HCT116 (cell line): ENCODE results near the gene DOK7. TPM values are rescaled to one million over a fixed set of nuclear protein-coding genes. Genes with fewer than 3 reads are reported as not detected.

Experiments used
- ATAC-seq: fragments of 200-7000 bp; cut with Tn5 transposase; 2 replicates; pipeline ENCODE4 v1.9.1; 2020; ENCODE audit warnings: mild to moderate bottlenecking, moderate library complexity
- BruUV-seq: library from RNA; stranded (reverse); fragments of 400-500 nt; replicated peaks from 2 replicates; lab custom pipeline; 2021; lab: Mats Ljungman, UMichigan
- CTCF ChIA-PET: fragments of 300-600 bp; sonication (Branson Sonifier 250); formaldehyde crosslinking; loops from one replicate; lab custom pipeline; 2021; ENCODE audit warnings: antibody characterized with exemption; lab: Charles Lee
- POLR2A ChIA-PET: fragments of 300-600, 350-600 bp; sonication (Branson Sonifier 250); formaldehyde crosslinking; loops from one replicate; lab custom pipeline; 2021; ENCODE audit warnings: antibody characterized with exemption; lab: Charles Lee
- RAD21 ChIA-PET, 2 experiments: fragments of 300-600 bp; sonication (Branson Sonifier 250); formaldehyde crosslinking; loops; one replicate each; lab custom pipeline; 2023; ENCODE audit warnings: low total read pairs in 2 of 2; ENCODE audit not compliant: uncharacterized antibody in 2 of 2, unreplicated experiment in 2 of 2, low non-redundant PET in 1 of 2; lab: Charles Lee
- DNase-seq: peaks from one replicate; pipeline ENCODE4 v3.0.0-alpha.2; 2010; ENCODE audit warnings: low read depth, low spot score
- H2AFZ ChIP-seq: fragments of 200-600 bp; shearing (Covaris generic), sonication (generic); 2 replicates; pipeline ENCODE4 v1.6.1; 2017; ENCODE audit warnings: low read depth, mixed run types, mixed read lengths, antibody characterized with exemption, low read length; ENCODE audit not compliant: poor library complexity, severe bottlenecking
- H3K27ac ChIP-seq: 2 replicates; pipeline ENCODE4 v1.5.1; 2012; ENCODE audit warnings: low read depth, low read length
- H3K27me3 ChIP-seq: fragments of 200-600 bp; sonication (generic); 2 replicates; pipeline ENCODE4 v1.6.1; 2016; ENCODE audit warnings: mixed run types, low read length, mixed read lengths; ENCODE audit not compliant: insufficient read depth
- H3K36me3 ChIP-seq, 2 experiments: fragments of 200-500 bp in 1 of 2; fragments of 200-600 bp in 1 of 2; sonication (Bioruptor generic) in 1 of 2; sonication (generic) in 1 of 2; 2 replicates each; pipeline versions ENCODE4 v1.5.1 to v1.6.1; 2014 to 2016; ENCODE audit warnings: low read length in 2 of 2, inconsistent platforms in 1 of 2, mixed read lengths in 1 of 2, mixed run types in 1 of 2; ENCODE audit not compliant: insufficient read depth in 2 of 2, control insufficient read depth in 1 of 2
- H3K4me1 ChIP-seq, 2 experiments: fragments of 200-600 bp in 1 of 2; sonication (generic) in 1 of 2; 2 replicates each; pipeline versions ENCODE4 v1.5.1 to v1.6.1; 2012 to 2017; ENCODE audit warnings: low read length in 2 of 2, inconsistent platforms in 1 of 2, mild to moderate bottlenecking in 1 of 2, mixed read lengths in 1 of 2, mixed run types in 1 of 2, moderate library complexity in 1 of 2; ENCODE audit not compliant: insufficient read depth in 2 of 2, control insufficient read depth in 1 of 2
- H3K4me2 ChIP-seq: fragments of 200-600 bp; sonication (generic); 2 replicates; pipeline ENCODE4 v1.6.1; 2017; ENCODE audit warnings: mixed run types, low read length, mixed read lengths
- H3K4me3 ChIP-seq, 2 experiments: fragments of 200-600 bp in 1 of 2; sonication (generic) in 1 of 2; replicated peaks in 1 of 2; 2 replicates each; pipeline ENCODE4 v1.5.1; 2011 to 2016; ENCODE audit warnings: low read length in 2 of 2, control low read depth in 1 of 2, low read depth in 1 of 2, mild to moderate bottlenecking in 1 of 2, mixed read lengths in 1 of 2, mixed run types in 1 of 2
- H3K79me2 ChIP-seq: fragments of 200-600 bp; sonication (generic); 2 replicates; pipeline ENCODE4 v1.6.1; 2017; ENCODE audit warnings: mild to moderate bottlenecking, mixed run types, low read length, moderate library complexity, mixed read lengths; ENCODE audit not compliant: insufficient read depth
- H3K9ac ChIP-seq: fragments of 200-600 bp; sonication (generic); 2 replicates; pipeline ENCODE4 v1.6.1; 2016; ENCODE audit warnings: low read length, mixed read lengths
- H3K9me2 ChIP-seq: fragments of 200-600 bp; sonication (generic), shearing (Covaris generic); 2 replicates; pipeline ENCODE4 v1.6.1; 2017; ENCODE audit warnings: mixed run types, mild to moderate bottlenecking, moderate library complexity; ENCODE audit not compliant: insufficient read depth
- H3K9me3 ChIP-seq, 2 experiments: fragments of 200-500 bp in 1 of 2; fragments of 200-600 bp in 1 of 2; sonication (Bioruptor generic) in 1 of 2; sonication (generic) in 1 of 2; 2 replicates each; pipeline ENCODE4 v1.6.1; 2014 to 2017; ENCODE audit warnings: low read length in 2 of 2, mixed read lengths in 2 of 2, inconsistent platforms in 1 of 2, low read depth in 1 of 2, mild to moderate bottlenecking in 1 of 2, mixed run types in 1 of 2, moderate library complexity in 1 of 2; ENCODE audit not compliant: control insufficient read depth in 1 of 2, insufficient read depth in 1 of 2
- H4K20me1 ChIP-seq: fragments of 200-600 bp; sonication (generic), shearing (Covaris generic); 2 replicates; pipeline ENCODE4 v1.6.1; 2017; ENCODE audit warnings: mixed run types, mild to moderate bottlenecking, moderate library complexity; ENCODE audit not compliant: insufficient read depth
- CBX3 ChIP-seq: IDR thresholded peaks from 2 replicates; pipeline ENCODE4 v1.6.1; 2012; ENCODE audit warnings: low read depth
- EZH2phosphoT487 ChIP-seq: fragments of 200-600 bp; IDR thresholded peaks from 2 replicates; pipeline ENCODE4 v1.6.1; 2018; ENCODE audit warnings: antibody characterized with exemption, borderline replicate concordance
- JUND ChIP-seq: IDR thresholded peaks from 2 replicates; pipeline ENCODE4 v1.6.1; 2012
- POLR2AphosphoS5 ChIP-seq: IDR thresholded peaks from 2 replicates; pipeline ENCODE4 v1.6.1; 2011; ENCODE audit warnings: mild to moderate bottlenecking, low read depth, low read length, moderate library complexity
- SIN3A ChIP-seq: IDR thresholded peaks from 2 replicates; pipeline ENCODE4 v1.6.1; 2012; ENCODE audit warnings: low read depth
- ZBTB33 ChIP-seq: IDR thresholded peaks from 2 replicates; pipeline ENCODE4 v1.6.1; 2011; ENCODE audit warnings: mild to moderate bottlenecking, low read length, moderate library complexity; ENCODE audit not compliant: insufficient replicate concordance; ENCODE audit errors: extremely low read depth
- ZFX ChIP-seq: fragments of 450-650 bp; IDR thresholded peaks from 2 replicates; pipeline ENCODE4 v1.6.1; 2017
- intact Hi-C: fragments of 100-400 bp; cut with micrococcal nuclease; formaldehyde crosslinking; loops from 2 replicates; pipeline ENCODE4 v1.10.0; 2022
- total RNA-seq: library from RNA; stranded (reverse); gene quantifications from one replicate; pipeline ENCODE4 v1.2.1, GENCODE V29; 2021; ENCODE audit not compliant: unreplicated experiment

Gene DOK7
- total RNA-seq, 1 experiment from 2014 or later, result 2.4 TPM

GRCh38 chr4:3524920-3525319 is 61.8 kb downstream of the DOK7 start:
- no peaks in the 10 kb centered on the region for H4K20me1 ChIP-seq
- ATAC-seq (no peak), DNase-seq (no peak)
- ChIA-PET CTCF (no interaction called here), POLR2A (no interaction called here), RAD21 (no interaction called here)
- peaks cover 70% of the 10 kb centered on the region for H3K79me2 ChIP-seq
- no peak overlapping the region for H3K9ac ChIP-seq
- no TSS peak for BruUV-seq
- H3K4me1 ChIP-seq, result no peaks in the 10 kb centered on the region
- intact Hi-C loops, result no loop called here
- no peak overlapping the region for H2AFZ ChIP-seq
- no peak overlapping the region for H3K4me2 ChIP-seq
- no peaks in the 10 kb centered on the region for H3K27me3 ChIP-seq
- peaks cover 27 to 37% of the 10 kb centered on the region in 2 experiments; a peak in 3 of 4 replicates for H3K36me3 ChIP-seq
- H3K9me3 ChIP-seq, result no peaks in the 10 kb centered on the region
- TF ChIP-seq ZFX (no peak), SIN3A (no peak), JUND (no peak), EZH2phosphoT487 (no peak), ZBTB33 (no peak), CBX3 (no peak), POLR2AphosphoS5 (no peak)
- H3K9me2 ChIP-seq, result no peaks in the 10 kb centered on the region
- no peak overlapping the region for H3K4me3 ChIP-seq
- H3K27ac ChIP-seq, result no peak overlapping the region
